HEK293T (cell line): ENCODE results near the gene TCFL5.

Experiments used
- CTCF ChIA-PET: fragments of 350-600 bp; formaldehyde crosslinking; extraction: SDS; loops from one replicate; lab custom pipeline; 2021; ENCODE audit warnings: antibody characterized with exemption, inconsistent platforms; lab: Yijun Ruan, JAX
- POLR2A ChIA-PET: fragments of 350-600 bp; formaldehyde crosslinking; extraction: SDS; loops from one replicate; lab custom pipeline; 2020; ENCODE audit warnings: antibody characterized with exemption, inconsistent platforms; lab: Yijun Ruan, JAX
- DNase-seq: peaks from one replicate; pipeline ENCODE4 v3.0.0; 2012; ENCODE audit warnings: mixed read lengths; ENCODE audit errors: extremely low spot score
- ARNT ChIP-seq: fragments of 450-650 bp; IDR thresholded peaks from 2 replicates; pipeline ENCODE4 v1.6.1; 2017; ENCODE audit warnings: mild to moderate bottlenecking
- BHLHE40 ChIP-seq: fragments of 450-650 bp; IDR thresholded peaks from 2 replicates; pipeline ENCODE4 v1.6.1; 2016; ENCODE audit warnings: mild to moderate bottlenecking, moderate library complexity, borderline replicate concordance
- CTBP1 ChIP-seq: fragments of 450-650 bp; IDR thresholded peaks from 2 replicates; pipeline ENCODE4 v1.6.1; 2016; ENCODE audit warnings: borderline replicate concordance
- ELF4 ChIP-seq: fragments of 450-650 bp; IDR thresholded peaks from 2 replicates; pipeline ENCODE4 v1.6.1; 2017; ENCODE audit warnings: antibody characterized with exemption
- FOXA1 ChIP-seq: fragments of 450-650 bp; IDR thresholded peaks from 2 replicates; pipeline ENCODE4 v1.6.1; 2016; ENCODE audit warnings: mild to moderate bottlenecking
- FOXK2 ChIP-seq: fragments of 450-650 bp; IDR thresholded peaks from 2 replicates; pipeline ENCODE4 v1.6.1; 2016; ENCODE audit warnings: mild to moderate bottlenecking
- FOXM1 ChIP-seq: fragments of 450-650 bp; IDR thresholded peaks from 2 replicates; pipeline ENCODE4 v1.6.1; 2017; ENCODE audit warnings: mild to moderate bottlenecking, borderline replicate concordance
- HDGF ChIP-seq: fragments of 450-650 bp; IDR thresholded peaks from 2 replicates; pipeline ENCODE4 v1.6.1; 2017; ENCODE audit warnings: antibody characterized with exemption, borderline replicate concordance
- L3MBTL2 ChIP-seq: fragments of 450-650 bp; conservative IDR thresholded peaks from 2 replicates; pipeline ENCODE4 v1.6.1; 2016; ENCODE audit warnings: mild to moderate bottlenecking
- LEF1 ChIP-seq: fragments of 450-650 bp; IDR thresholded peaks from 2 replicates; pipeline ENCODE4 v1.6.1; 2017; ENCODE audit warnings: mild to moderate bottlenecking, borderline replicate concordance
- NFRKB ChIP-seq: fragments of 450-650 bp; IDR thresholded peaks from 2 replicates; pipeline ENCODE4 v1.6.1; 2016; ENCODE audit warnings: mild to moderate bottlenecking, moderate library complexity
- SP1 ChIP-seq: fragments of 450-650 bp; IDR thresholded peaks from 2 replicates; pipeline ENCODE4 v1.6.1; 2017
- SUZ12 ChIP-seq: fragments of 450-650 bp; IDR thresholded peaks from 2 replicates; pipeline ENCODE4 v1.6.1; 2016; ENCODE audit warnings: mild to moderate bottlenecking
- TARDBP ChIP-seq: fragments of 450-650 bp; IDR thresholded peaks from 2 replicates; pipeline ENCODE4 v1.6.1; 2016
- ZNF384 ChIP-seq: fragments of 450-650 bp; IDR thresholded peaks from 2 replicates; pipeline ENCODE4 v1.6.1; 2016
- TF ChIP-seq, protein P1 (sequence below): fragments of 450-650 bp; IDR thresholded peaks from 2 replicates; pipeline ENCODE4 v1.6.1; 2016

Gene TCFL5

DNA sequence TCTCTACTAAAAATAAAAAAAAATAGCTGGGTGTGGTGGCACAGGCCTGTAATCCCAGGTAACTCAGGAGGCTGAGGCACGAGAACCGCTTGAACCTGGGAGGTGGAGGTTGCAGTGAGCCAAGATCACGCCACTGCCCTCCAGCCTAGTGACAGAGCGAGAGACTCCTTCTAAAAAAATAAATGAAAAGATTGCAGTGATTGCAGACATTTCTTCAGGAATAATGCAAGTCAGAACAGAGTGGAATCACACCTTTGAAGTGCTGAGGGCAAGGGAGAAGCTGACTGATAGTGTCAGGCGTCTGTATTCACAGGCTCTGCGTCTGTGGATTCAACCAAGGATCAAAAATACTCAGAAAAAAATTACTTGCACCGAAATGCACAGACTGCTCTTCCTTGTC, 2.6 kb upstream of the TCFL5 start:
- no peak for DNase-seq
- no peak for TF ChIP-seq LEF1
- TF ChIP-seq TARDBP = no peak
- TF ChIP-seq, protein P1, sequence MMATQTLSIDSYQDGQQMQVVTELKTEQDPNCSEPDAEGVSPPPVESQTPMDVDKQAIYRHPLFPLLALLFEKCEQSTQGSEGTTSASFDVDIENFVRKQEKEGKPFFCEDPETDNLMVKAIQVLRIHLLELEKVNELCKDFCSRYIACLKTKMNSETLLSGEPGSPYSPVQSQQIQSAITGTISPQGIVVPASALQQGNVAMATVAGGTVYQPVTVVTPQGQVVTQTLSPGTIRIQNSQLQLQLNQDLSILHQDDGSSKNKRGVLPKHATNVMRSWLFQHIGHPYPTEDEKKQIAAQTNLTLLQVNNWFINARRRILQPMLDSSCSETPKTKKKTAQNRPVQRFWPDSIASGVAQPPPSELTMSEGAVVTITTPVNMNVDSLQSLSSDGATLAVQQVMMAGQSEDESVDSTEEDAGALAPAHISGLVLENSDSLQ = no peak
- no peak for TF ChIP-seq FOXA1
- ChIA-PET CTCF (no interaction called here), POLR2A (no interaction called here)

DNA sequence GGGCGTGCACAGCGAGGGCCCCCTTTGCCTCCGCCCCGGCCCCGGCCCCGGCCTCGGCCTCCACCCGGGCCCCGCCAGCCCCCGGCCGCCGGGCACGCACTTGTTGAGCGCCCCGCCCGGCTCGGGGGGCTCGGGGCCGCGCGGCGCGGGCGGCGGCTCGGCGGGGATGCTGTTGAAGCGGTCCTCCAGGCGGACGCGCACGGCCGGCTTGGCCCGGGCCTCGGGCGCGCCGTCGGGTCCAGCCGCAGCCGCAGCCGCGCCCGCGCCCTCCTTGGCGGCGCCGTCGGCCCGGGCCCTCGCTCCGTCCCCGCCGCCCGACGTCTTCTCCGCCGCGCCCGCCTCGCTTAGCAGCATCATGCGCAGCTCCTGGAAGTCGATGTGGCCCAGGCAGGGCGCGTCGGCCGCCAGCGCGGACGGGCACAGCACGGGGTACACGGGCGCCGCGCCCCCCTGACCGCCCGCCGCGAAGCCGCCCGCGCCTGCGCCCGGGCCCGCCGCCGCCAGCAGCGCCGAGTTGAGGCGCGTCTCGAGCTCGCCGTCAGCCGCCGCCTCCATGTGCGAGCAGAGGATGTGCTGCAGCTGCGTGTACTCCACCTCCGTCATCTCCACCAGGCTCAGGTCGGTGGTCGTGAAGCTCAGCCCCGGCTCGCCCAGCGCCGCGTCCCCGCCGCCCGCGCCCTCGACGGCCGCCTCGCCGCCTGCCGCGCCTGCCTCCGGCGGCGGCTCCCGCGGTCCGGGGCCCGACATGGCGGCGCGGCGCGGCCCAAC, 514 bp downstream of the TCFL5 start:
- DNase-seq = peak; percentile 43
- ChIA-PET CTCF (interaction anchor here (2.7 kb wide), 1 partner anchor 14 kb away, joined by 7 read pairs; no protein-coding TSS in a partner anchor), POLR2A (interaction anchor here (0.6 to 2.1 kb wide), 8 partner anchors 12 to 77 kb away, joined by 3 to 13 read pairs (median 3); partner anchors contain the start of gene GID8)
- 0 out of 2 replicates have a peak, but pooled peaks have one; percentile 2 for TF ChIP-seq ARNT
- no peak for TF ChIP-seq FOXA1

DNA sequence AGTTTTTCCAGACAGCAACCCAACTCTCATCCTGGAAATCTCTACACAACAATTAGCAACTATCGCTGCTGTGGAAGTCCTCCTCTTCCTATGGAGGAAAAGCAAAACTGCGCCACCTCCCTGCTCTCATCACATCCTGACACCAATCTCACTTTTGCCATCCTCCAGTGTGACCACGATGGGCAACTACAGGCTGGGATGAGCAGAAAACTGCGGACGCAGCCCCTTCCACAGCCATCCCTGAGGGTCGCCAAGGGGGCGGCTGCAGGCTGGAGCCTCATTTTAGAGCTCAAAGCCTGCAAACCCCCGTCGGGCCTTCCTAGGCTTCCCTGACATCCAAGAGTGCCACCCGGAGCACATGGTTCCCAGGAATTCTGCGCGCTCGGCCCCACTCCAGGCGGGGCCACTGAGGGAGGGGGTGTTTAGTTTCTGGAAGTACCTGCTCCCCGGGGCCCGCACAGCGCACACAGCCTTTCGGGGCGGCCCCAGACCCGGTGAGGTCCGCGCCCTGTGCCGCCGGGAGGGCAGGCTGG, 1.2 kb downstream of the TCFL5 start:
- TF ChIP-seq LEF1 = no peak
- no peak for TF ChIP-seq ELF4
- no peak for TF ChIP-seq FOXK2
- TF ChIP-seq ZNF384 = no peak
- TF ChIP-seq L3MBTL2 = no peak
- no peak for TF ChIP-seq BHLHE40
- TF ChIP-seq NFRKB = no peak
- TF ChIP-seq HDGF = no peak
- TF ChIP-seq SUZ12 = no peak
- no peak for TF ChIP-seq CTBP1
- TF ChIP-seq SP1 = no peak
- TF ChIP-seq TARDBP = no peak
- TF ChIP-seq FOXA1 = no peak
- TF ChIP-seq ARNT = no peak
- TF ChIP-seq, protein P1 = no peak
- no peak for TF ChIP-seq FOXM1
- ChIA-PET CTCF (interaction anchor here (2.7 kb wide), 1 partner anchor 13 kb away, joined by 7 read pairs; no protein-coding TSS in a partner anchor), POLR2A (interaction anchor here (1.1 to 1.7 kb wide), 3 partner anchors 11 to 67 kb away, joined by 3 to 7 read pairs (median 5); no protein-coding TSS in a partner anchor)
- no peak for DNase-seq

DNA sequence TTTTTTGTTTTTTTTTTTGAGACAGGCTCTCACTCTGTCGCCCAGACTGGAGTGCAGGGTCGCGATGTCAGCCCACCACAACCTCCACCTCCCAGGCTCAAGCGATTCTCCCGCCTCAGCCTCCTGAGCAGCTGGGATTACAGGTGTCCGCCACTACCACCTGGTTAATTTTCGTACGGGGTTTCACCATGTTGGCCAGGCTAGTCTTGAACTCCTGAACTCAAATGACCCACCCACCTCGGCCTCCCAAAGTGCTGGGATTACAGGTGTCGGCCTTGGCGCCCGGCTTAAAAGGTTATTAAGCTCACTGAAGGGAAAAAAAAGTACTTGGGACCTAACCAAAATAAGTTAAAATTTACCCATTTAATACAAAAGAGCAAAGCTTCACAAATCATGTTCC, 1.9 kb downstream of the TCFL5 start:
- CTCF ChIA-PET = no interaction called here
- DNase-seq = no peak
- POLR2A ChIA-PET = interaction anchor here (1.1 to 1.7 kb wide), 2 partner anchors 10 to 67 kb away, joined by 3 to 5 read pairs; no protein-coding TSS in a partner anchor
- TF ChIP-seq CTBP1 = no peak
- no peak for TF ChIP-seq BHLHE40
- TF ChIP-seq NFRKB = no peak
- TF ChIP-seq ELF4 = no peak
- TF ChIP-seq SP1 = no peak
- no peak for TF ChIP-seq FOXA1
- TF ChIP-seq FOXK2 = no peak
- TF ChIP-seq L3MBTL2 = no peak
- TF ChIP-seq TARDBP = no peak
- no peak for TF ChIP-seq FOXM1
- TF ChIP-seq SUZ12 = no peak
- TF ChIP-seq HDGF = no peak
- no peak for TF ChIP-seq ZNF384
- TF ChIP-seq ARNT = no peak
- no peak for TF ChIP-seq LEF1

DNA sequence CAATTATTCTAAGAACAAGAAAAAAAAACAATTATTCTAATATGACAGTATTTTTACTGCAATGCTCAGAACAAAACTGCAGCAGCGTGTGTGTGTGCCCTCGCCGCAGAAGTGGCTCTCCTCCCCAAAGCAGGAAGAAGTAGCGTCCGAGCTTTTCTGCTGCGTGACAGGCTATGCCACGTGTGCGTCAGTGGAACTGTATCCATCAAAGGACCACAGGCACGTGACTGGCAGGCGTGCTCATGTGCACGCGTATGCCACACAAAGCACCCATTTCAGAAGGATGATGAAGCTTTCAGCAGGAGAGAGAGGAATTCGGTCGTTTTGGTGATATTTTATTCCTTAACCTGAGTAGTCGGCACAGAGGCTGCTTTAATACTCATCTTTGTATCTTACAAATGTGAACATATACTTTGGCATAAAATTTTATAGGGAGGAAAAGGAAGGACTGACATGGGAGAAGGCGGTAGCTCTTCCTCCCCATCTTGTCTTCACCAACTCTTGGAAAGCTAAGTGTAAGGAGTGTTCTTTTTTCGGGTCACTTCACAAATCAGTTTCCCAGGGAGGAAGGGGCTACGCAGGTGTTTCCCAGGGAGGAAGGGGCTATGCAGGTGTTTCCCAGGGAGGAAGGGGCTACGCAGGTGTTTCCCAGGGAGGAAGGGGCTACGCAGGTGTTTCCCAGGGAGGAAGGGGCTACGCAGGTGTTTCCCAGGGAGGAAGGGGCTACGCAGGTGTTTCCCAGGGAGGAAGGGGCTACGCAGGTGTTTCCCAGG, 3.4 kb downstream of the TCFL5 start:
- TF ChIP-seq CTBP1 = no peak
- no peak for TF ChIP-seq FOXK2
- no peak for TF ChIP-seq BHLHE40
- no peak for TF ChIP-seq SUZ12
- TF ChIP-seq HDGF = no peak
- no peak for TF ChIP-seq ZNF384
- no peak for TF ChIP-seq NFRKB
- no peak for TF ChIP-seq LEF1
- TF ChIP-seq, protein P1 = no peak
- no peak for TF ChIP-seq FOXM1
- no peak for TF ChIP-seq ELF4
- TF ChIP-seq ARNT = no peak
- CTCF ChIA-PET = no interaction called here
- POLR2A ChIA-PET = no interaction called here
- no peak for DNase-seq
